Vein endothelial cell (primary cell): ENCODE results near the gene MXD4. TPM values are rescaled to one million over a fixed set of nuclear protein-coding genes. Genes with fewer than 3 reads are reported as not detected.

Experiments
- small RNA-seq: library from RNA; depleted of rRNA; stranded (forward); fragments of <200 nt; gene quantifications from one replicate; pipeline ENCODE3, GENCODE V24; 2012
- total RNA-seq: library from RNA; depleted of rRNA; stranded (reverse); fragments of >200 nt; gene quantifications from 2 replicates; pipeline ENCODE4 v1.2.3, GENCODE V29; 2012

MXD4 gene, protein sequence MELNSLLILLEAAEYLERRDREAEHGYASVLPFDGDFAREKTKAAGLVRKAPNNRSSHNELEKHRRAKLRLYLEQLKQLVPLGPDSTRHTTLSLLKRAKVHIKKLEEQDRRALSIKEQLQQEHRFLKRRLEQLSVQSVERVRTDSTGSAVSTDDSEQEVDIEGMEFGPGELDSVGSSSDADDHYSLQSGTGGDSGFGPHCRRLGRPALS
- 72.3 and 97.3 TPM in 2 replicates for total RNA-seq

DNA sequence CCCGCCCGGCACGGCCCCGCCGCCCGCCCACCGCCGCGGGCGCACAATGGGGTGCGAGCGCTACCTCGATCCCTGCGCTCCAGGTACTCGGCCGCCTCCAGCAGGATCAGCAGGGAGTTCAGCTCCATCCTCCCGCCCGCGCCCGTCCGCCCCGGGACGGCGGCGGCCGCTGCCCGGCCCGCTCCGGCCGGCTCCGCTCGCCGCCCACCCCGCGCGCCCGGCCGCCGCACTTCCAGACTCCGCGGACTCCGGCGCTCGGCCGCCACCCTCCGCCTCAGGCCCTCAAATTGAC is at the start of gene MXD4:
Gene MXD4 (minus strand): TSS at position 257 of the 292 bp plus-strand sequence. CDS start 129 bp downstream, at position 128.

GRCh38 chr4:2241410-2242353 is 20.2 kb downstream of the MXD4 start, which contains the start of the genes HAUS3 and POLN:
Gene HAUS3 (minus strand): TSS chr4:2242121. CDS start chr4:2240946, 1,175 bp downstream.
Gene POLN (minus strand): TSS chr4:2242121. CDS start chr4:2229231, 12,890 bp downstream.

Small RNA genes lying within 50 kb of the gene (small RNA-seq; reads per million reads assigned to genes)
- gene COX6B1P5 = not detected

Other genes with a start within 250 kb of the MXD4 start
- gene NAT8L, start 202.8 kb downstream of the MXD4 start, total RNA-seq = under 0.01 TPM in 2 replicates
- gene HAUS3, start 20.0 kb downstream of the MXD4 start, total RNA-seq = 7.8 and 13.6 TPM in 2 replicates
- gene POLN, start 20.0 kb downstream of the MXD4 start, total RNA-seq = 2.0 TPM in 2 replicates
- gene ZFYVE28, start 156.5 kb upstream of the MXD4 start, total RNA-seq = 8.5 and 11.4 TPM in 2 replicates
- gene CFAP99, start 156.8 kb upstream of the MXD4 start, total RNA-seq = 0.19 TPM in 1 of 2 replicates, not detected in the other
- gene RNF4, start 207.0 kb upstream of the MXD4 start, total RNA-seq = 73.5 and 101 TPM in 2 replicates